HepG2 (cell line): ENCODE results near the gene ZNF20. TPM values are rescaled to one million over a fixed set of nuclear protein-coding genes. Genes with fewer than 3 reads are reported as not detected.

ENCODE experiments used
- ATAC-seq: fragments of 200-7000 bp; cut with Tn5 transposase; 3 replicates; pipeline ENCODE4 v1.9.1; 2020; ENCODE audit warnings: mild to moderate bottlenecking, moderate library complexity
- BruUV-seq: library from RNA; stranded (reverse); fragments of 400-500 nt; replicated peaks from 2 replicates; lab custom pipeline; 2021; lab: Mats Ljungman, UMichigan
- CTCF ChIA-PET: fragments of 300-600 bp; formaldehyde crosslinking; extraction: SDS; loops from one replicate; lab custom pipeline; 2021; ENCODE audit warnings: low total read pairs, inconsistent platforms, low intra/inter-chr PET ratio; lab: Yijun Ruan, JAX
- POLR2A ChIA-PET: fragments of 350-600 bp; sonication (Branson Sonifier 250); formaldehyde crosslinking; loops from one replicate; lab custom pipeline; 2020; ENCODE audit warnings: antibody characterized with exemption, inconsistent platforms; lab: Yijun Ruan, JAX
- DNase-seq: peaks from one replicate; pipeline ENCODE4 v3.0.0-alpha.2; 2015; ENCODE audit warnings: low spot score
- FAIRE-seq: peaks from 3 replicates; lab custom pipeline; 2011; peaks lifted over from hg19 to GRCh38; lab: Jason Lieb, UNC
- H2AFZ ChIP-seq: one replicate; pipeline ENCODE4 v1.6.1; 2011; ENCODE audit warnings: low read length, inconsistent platforms
- H3K27ac ChIP-seq: fragments of 300-600 bp; 3 replicates; pipeline ENCODE4 v1.8.0; 2011; ENCODE audit warnings: mixed run types, mild to moderate bottlenecking, mixed read lengths, low read length, inconsistent platforms; ENCODE audit not compliant: insufficient read depth; ENCODE audit errors: extremely low read length
- H3K27me3 ChIP-seq, 2 experiments: fragments of 200-600 bp in 1 of 2; 2 replicates in 1 of 2; 3 replicates in 1 of 2; pipeline versions ENCODE4 v1.6.0 to v1.8.0; 2011; ENCODE audit warnings: low read length in 2 of 2, mild to moderate bottlenecking in 2 of 2, moderate library complexity in 2 of 2, inconsistent platforms in 1 of 2; ENCODE audit not compliant: insufficient read depth in 2 of 2, control insufficient read depth in 1 of 2
- H3K36me3 ChIP-seq, 2 experiments: fragments of 200-600 bp in 1 of 2; replicated peaks in 1 of 2; 2 replicates in 1 of 2; 3 replicates in 1 of 2; pipeline versions ENCODE4 v1.5.1 to v1.8.0; 2011; ENCODE audit warnings: low read length in 2 of 2, inconsistent platforms in 1 of 2; ENCODE audit not compliant: insufficient read depth in 2 of 2, control insufficient read depth in 1 of 2
- H3K4me1 ChIP-seq: 2 replicates; pipeline ENCODE4 v1.5.1; 2012; ENCODE audit warnings: low read length, inconsistent platforms; ENCODE audit not compliant: insufficient read depth
- H3K4me2 ChIP-seq: 2 replicates; pipeline ENCODE4 v1.6.0; 2011; ENCODE audit warnings: low read depth, low read length, inconsistent platforms
- H3K4me3 ChIP-seq, 3 experiments: fragments of 200-600 bp in 1 of 3; sonication (generic), shearing (Covaris generic) in 1 of 3; replicated peaks in 1 of 3; 2 replicates each; pipeline ENCODE4 v1.5.1; 2011 to 2016; ENCODE audit warnings: low read length in 3 of 3, inconsistent platforms in 2 of 3, low read depth in 2 of 3, mild to moderate bottlenecking in 2 of 3, control low read depth in 1 of 3, mixed read lengths in 1 of 3; ENCODE audit not compliant: insufficient read depth in 1 of 3
- H3K79me2 ChIP-seq: one replicate; pipeline ENCODE4 v1.6.1; 2011; ENCODE audit warnings: low read length, inconsistent platforms; ENCODE audit not compliant: insufficient read depth
- H3K9ac ChIP-seq: 2 replicates; pipeline ENCODE4 v1.6.0; 2011; ENCODE audit warnings: mild to moderate bottlenecking, low read depth, low read length, inconsistent platforms; ENCODE audit not compliant: insufficient read depth
- H3K9me3 ChIP-seq: 2 replicates; pipeline ENCODE4 v1.5.1; 2012; ENCODE audit warnings: mild to moderate bottlenecking, low read length
- H4K20me1 ChIP-seq: 2 replicates; pipeline ENCODE4 v1.6.0; 2011; ENCODE audit warnings: inconsistent platforms, mild to moderate bottlenecking, low read length, moderate library complexity; ENCODE audit not compliant: insufficient read depth
- BRD4 ChIP-seq: sonication (generic); formaldehyde crosslinking; IDR thresholded peaks from 2 replicates; pipeline ENCODE4 v1.4.0; 2020; ENCODE audit warnings: missing genetic modification reagents
- CENPT ChIP-seq: sonication (generic); formaldehyde crosslinking; IDR thresholded peaks from 2 replicates; pipeline ENCODE4 v1.8.0; 2022; ENCODE audit warnings: low read depth, mild to moderate bottlenecking, moderate library complexity, missing genetic modification reagents
- CREB1 ChIP-seq, 2 experiments: fragments of 450-650 bp in 1 of 2; IDR thresholded peaks; 2 replicates each; pipeline ENCODE4 v1.6.1; 2016 to 2017; ENCODE audit warnings: control low read depth in 1 of 2, mild to moderate bottlenecking in 1 of 2, missing compliant biosample characterization in 1 of 2, missing genetic modification characterization in 1 of 2
- CTCF ChIP-seq: sonication (generic); formaldehyde crosslinking; IDR thresholded peaks from 2 replicates; pipeline ENCODE4 v1.5.0; 2020; ENCODE audit warnings: mild to moderate bottlenecking, missing genetic modification reagents, moderate library complexity
- HNRNPLL ChIP-seq: fragments of 200-400 bp; formaldehyde crosslinking; IDR thresholded peaks from 2 replicates; pipeline ENCODE4 v1.6.1; 2017; ENCODE audit warnings: mild to moderate bottlenecking, low read depth, low read length; ENCODE audit not compliant: poor library complexity, severe bottlenecking
- JARID2 ChIP-seq: sonication (generic); formaldehyde crosslinking; IDR thresholded peaks from 2 replicates; pipeline ENCODE4 v1.8.1; 2023; ENCODE audit warnings: missing genetic modification reagents, inconsistent platforms; ENCODE audit not compliant: insufficient replicate concordance
- KDM5A ChIP-seq: fragments of 200-600 bp; sonication (generic); IDR thresholded peaks from 2 replicates; pipeline ENCODE4 v1.7.0; 2018; ENCODE audit warnings: antibody characterized with exemption, mild to moderate bottlenecking, low read length, borderline replicate concordance
- NCOR1 ChIP-seq: fragments of 200-600 bp; sonication (generic); IDR thresholded peaks from 2 replicates; pipeline ENCODE4 v1.7.0; 2017; ENCODE audit warnings: antibody characterized with exemption, low read length, borderline replicate concordance
- NR2F6 ChIP-seq, 2 experiments: IDR thresholded peaks; 2 replicates each; pipeline ENCODE4 v1.6.1; 2016; ENCODE audit warnings: antibody characterized with exemption in 1 of 2, mild to moderate bottlenecking in 1 of 2
- PHF5A ChIP-seq: IDR thresholded peaks from one replicate; pipeline ENCODE4 v1.6.1; 2018; ENCODE audit warnings: low read depth, missing genetic modification reagents; ENCODE audit not compliant: unreplicated experiment
- SAP130 ChIP-seq: IDR thresholded peaks from 2 replicates; pipeline ENCODE4 v1.6.1; 2016; ENCODE audit warnings: low read depth
- SMC3 ChIP-seq: IDR thresholded peaks from 2 replicates; pipeline ENCODE4 v1.6.1; 2011; ENCODE audit warnings: low read length, improper control_type of control experiment
- SP2 ChIP-seq: sonication (generic); formaldehyde crosslinking; IDR thresholded peaks from 2 replicates; pipeline ENCODE4 v1.5.1; 2020; ENCODE audit warnings: mild to moderate bottlenecking, missing genetic modification reagents
- STAG1 ChIP-seq: sonication (generic); formaldehyde crosslinking; IDR thresholded peaks from 2 replicates; pipeline ENCODE4 v1.4.0; 2020; ENCODE audit warnings: missing genetic modification reagents
- SYNCRIP ChIP-seq: fragments of 200-400 bp; formaldehyde crosslinking; IDR thresholded peaks from 2 replicates; pipeline ENCODE4 v1.6.1; 2018; ENCODE audit warnings: mild to moderate bottlenecking, low read depth, low read length; ENCODE audit not compliant: insufficient read depth
- THAP11 ChIP-seq: IDR thresholded peaks from 2 replicates; pipeline ENCODE4 v1.6.1; 2016; ENCODE audit warnings: missing biosample characterization, missing genetic modification reagents
- TMF1 ChIP-seq: sonication (generic); formaldehyde crosslinking; IDR thresholded peaks from 2 replicates; pipeline ENCODE4 v1.8.1; 2022; ENCODE audit warnings: low read depth, missing genetic modification reagents
- U2AF1 ChIP-seq: fragments of 200-400 bp; formaldehyde crosslinking; optimal IDR thresholded peaks from 2 replicates; pipeline ENCODE3; 2017; ENCODE audit warnings: mild to moderate bottlenecking, low read depth, low read length
- ZFX ChIP-seq: sonication (generic); formaldehyde crosslinking; IDR thresholded peaks from 2 replicates; pipeline ENCODE4 v1.4.0; 2020; ENCODE audit warnings: mild to moderate bottlenecking, low read depth, missing genetic modification reagents, moderate library complexity
- ZNF503 ChIP-seq: sonication (generic); formaldehyde crosslinking; IDR thresholded peaks from 2 replicates; pipeline ENCODE4 v1.4.0; 2020; ENCODE audit warnings: missing genetic modification reagents
- ZNF589 ChIP-seq: sonication (generic); formaldehyde crosslinking; conservative IDR thresholded peaks from 2 replicates; pipeline ENCODE4 v1.8.0; 2022; ENCODE audit warnings: mild to moderate bottlenecking, moderate library complexity, missing genetic modification reagents
- ZNF704 ChIP-seq: sonication (generic); formaldehyde crosslinking; IDR thresholded peaks from 2 replicates; pipeline ENCODE4 v1.8.1; 2023; ENCODE audit warnings: mild to moderate bottlenecking, inconsistent platforms, moderate library complexity, missing genetic modification reagents, borderline replicate concordance
- WGBS: methylation state at CpG from one replicate; pipeline ENCODE4 v1.1.6; 2017; ENCODE audit warnings: low lambda C conversion rate; 5-methylcytosine and 5-hydroxymethylcytosine counted together
- in situ Hi-C: cut with HindIII; loops from 2 replicates; pipeline ENCODE4 v1.10.0; 2017; ENCODE audit warnings: low pct_unique_long_range_greater_than_20kb; ENCODE audit not compliant: extremely low pct_ligation_motif_present
- intact Hi-C: fragments of 100-400 bp; cut with micrococcal nuclease; formaldehyde crosslinking; loops from one replicate; pipeline ENCODE4 v1.10.0; 2022; ENCODE audit not compliant: unreplicated experiment
- polyA plus RNA-seq, 8 experiments: library from polyadenylated mRNA; depleted of rRNA in 3 of 8; stranded (reverse) in 7 of 8; unstranded in 1 of 8; fragments of >200 nt; fragmentation: Illumina TruSeq in 4 of 8; extraction: Trizol in 4 of 8; gene quantifications; 2 replicates each; pipeline versions ENCODE4 v1.2.1 to v1.2.3, GENCODE V29; 2011 to 2016; ENCODE audit warnings: low read depth in 4 of 8, missing spikeins in 1 of 8, mixed read lengths in 1 of 8; ENCODE audit not compliant: insufficient read depth in 1 of 8
- total RNA-seq, 5 experiments: library from RNA; depleted of rRNA; stranded (reverse); fragments of >200 nt; fragmentation: Illumina TruSeq; extraction: Trizol; gene quantifications; 2 replicates each; pipeline ENCODE4 v1.2.3, GENCODE V29; 2016; ENCODE audit warnings: low read depth in 1 of 5

Gene ZNF20
- total and polyA plus RNA-seq, 2 of the 13 experiments (the other 11 are each of a cell fraction or from before 2014, with no cell fraction given) = 1.6 to 8.0 TPM

- Histone ChIP-seq H3K9me3 (no peaks in the 10 kb centered on the region), H3K27me3 (no peaks in the 10 kb centered on the region), H3K36me3 (no peaks in the 10 kb centered on the region), H3K9ac (no peak overlapping the region), H3K4me1 (no peaks in the 10 kb centered on the region), H3K4me3 (no peak overlapping the region), H3K27ac (no peak overlapping the region), H3K79me2 (no peaks in the 10 kb centered on the region), H2AFZ (no peak overlapping the region), H4K20me1 (no peaks in the 10 kb centered on the region), H3K4me2 (no peak overlapping the region)
- WGBS = 22% methylated on average over 2 of the region's 2 CpGs
- DNase-seq (peak; percentile 24), FAIRE-seq (peak; percentile 70), ATAC-seq (peak; percentile 70)
- BruUV-seq = no TSS peak
- ChIA-PET CTCF (interaction anchor here (0.6 to 1.7 kb wide), 3 partner anchors 15 to 67 kb away, joined by 3 to 9 read pairs (median 5); no protein-coding TSS in a partner anchor), POLR2A (interaction anchor here (1.7 kb wide), 1 partner anchor 13 kb away, joined by 8 read pairs; the partner anchor contains the start of gene ZNF20)
- intact Hi-C loops (no loop called here), in situ Hi-C loops (no loop called here)
- TF ChIP-seq CENPT (CRISPR knock-in tag) (no peak), KDM5A (no peak), SP2 (no peak), JARID2 (CRISPR knock-in tag) (no peak), BRD4 (CRISPR knock-in tag) (no peak), STAG1 (CRISPR knock-in tag) (0 out of 2 replicates have a peak, but pooled peaks have one; percentile 17), NR2F6 (IDR thresholded peaks at IDR 0.05) (no peak), NR2F6 (CRISPR knock-in tag; IDR thresholded peaks at IDR 0.05) (no peak), HNRNPLL (no peak), TMF1 (CRISPR knock-in tag) (no peak), ZFX (CRISPR knock-in tag) (no peak), CREB1 (IDR thresholded peaks at IDR 0.05) (no peak), CREB1 (CRISPR knock-in tag; IDR thresholded peaks at IDR 0.05) (0 out of 2 replicates have a peak, but pooled peaks have one; percentile 13), U2AF1 (no peak), ZNF704 (CRISPR knock-in tag) (no peak), SMC3 (peak; percentile 66), ZNF589 (CRISPR knock-in tag) (no peak), SYNCRIP (no peak), THAP11 (CRISPR knock-in tag) (no peak), CTCF (CRISPR knock-in tag) (peak; percentile 64), NCOR1 (no peak), SAP130 (0 out of 2 replicates have a peak, but pooled peaks have one; percentile 10), ZNF503 (no peak), PHF5A (CRISPR knock-in tag) (no peak)
Measured at GRCh38 chr19:12126707-12127106, 13.4 kb downstream of the ZNF20 start.
